CD14-positive monocyte (primary cell): ENCODE data around the gene RP9. TPM values are rescaled to one million over a fixed set of nuclear protein-coding genes. Genes with fewer than 3 reads are reported as not detected.

ENCODE experiments used
- DNase-seq, 3 donors: peaks; one replicate each; pipeline ENCODE4 v3.0.0-alpha.2; 2011 to 2022
- H2AFZ ChIP-seq: 2 replicates; pipeline ENCODE4 v1.6.0; 2012; ENCODE audit warnings: mild to moderate bottlenecking, low read depth, low read length, inconsistent platforms; ENCODE audit not compliant: insufficient read depth, poor library complexity, severe bottlenecking
- H3K27ac ChIP-seq, 2 donors: 1 replicate in 1 of 2; 2 replicates in 1 of 2; pipeline ENCODE4 v1.5.1; 2012 to 2013; ENCODE audit warnings: low read length in 2 of 2, control low read depth in 1 of 2, inconsistent platforms in 1 of 2, low read depth in 1 of 2, mild to moderate bottlenecking in 1 of 2
- H3K27me3 ChIP-seq, 2 donors: one replicate each; pipeline versions ENCODE4 v1.6.0 to v1.6.1; 2011 to 2013; ENCODE audit warnings: low read length in 2 of 2; ENCODE audit not compliant: control insufficient read depth in 2 of 2, insufficient read depth in 2 of 2
- H3K36me3 ChIP-seq, 2 donors: replicated peaks in 1 of 2; 1 replicate in 1 of 2; 2 replicates in 1 of 2; pipeline versions ENCODE4 v1.5.1 to v1.6.1; 2012 to 2013; ENCODE audit warnings: low read length in 2 of 2, control low read depth in 1 of 2, inconsistent platforms in 1 of 2, mild to moderate bottlenecking in 1 of 2; ENCODE audit not compliant: insufficient read depth in 2 of 2, control insufficient read depth in 1 of 2
- H3K4me1 ChIP-seq, 2 donors: 1 replicate in 1 of 2; 2 replicates in 1 of 2; pipeline versions ENCODE4 v1.5.1 to v1.6.1; 2012 to 2013; ENCODE audit warnings: low read length in 2 of 2, control low read depth in 1 of 2, inconsistent platforms in 1 of 2, mild to moderate bottlenecking in 1 of 2, moderate library complexity in 1 of 2; ENCODE audit not compliant: insufficient read depth in 2 of 2, control insufficient read depth in 1 of 2
- H3K4me2 ChIP-seq: replicated peaks from 2 replicates; pipeline ENCODE3; 2012; ENCODE audit warnings: low read length, moderate library complexity, mild to moderate bottlenecking; ENCODE audit not compliant: poor library complexity, severe bottlenecking; ENCODE audit errors: extremely low read depth
- H3K4me3 ChIP-seq, 3 experiments: fragments of 200-600 bp in 1 of 3; sonication (generic) in 1 of 3; replicated peaks in 1 of 3; 1 replicate in 2 of 3; 2 replicates in 1 of 3; pipeline ENCODE4 v1.5.1; 2011 to 2013; ENCODE audit warnings: low read length in 3 of 3, mild to moderate bottlenecking in 3 of 3, control low read depth in 2 of 3, low read depth in 2 of 3, inconsistent platforms in 1 of 3, moderate library complexity in 1 of 3
- H3K79me2 ChIP-seq: 2 replicates; pipeline ENCODE4 v1.6.0; 2012; ENCODE audit warnings: mild to moderate bottlenecking, control low read depth, inconsistent platforms, low read length, moderate library complexity; ENCODE audit not compliant: insufficient read depth
- H3K9ac ChIP-seq: 2 replicates; pipeline ENCODE4 v1.6.0; 2017; ENCODE audit warnings: low read length, mild to moderate bottlenecking; ENCODE audit not compliant: insufficient read depth, poor library complexity, severe bottlenecking
- H3K9me3 ChIP-seq, 2 donors: replicated peaks in 1 of 2; 1 replicate in 1 of 2; 2 replicates in 1 of 2; pipeline versions ENCODE4 v1.5.1 to v1.6.1; 2012 to 2013; ENCODE audit warnings: low read length in 2 of 2, control low read depth in 1 of 2; ENCODE audit not compliant: control insufficient read depth in 1 of 2, insufficient read depth in 1 of 2
- H4K20me1 ChIP-seq: 2 replicates; pipeline ENCODE4 v1.6.0; 2012; ENCODE audit warnings: mild to moderate bottlenecking, low read length, control low read depth, moderate library complexity; ENCODE audit not compliant: insufficient read depth
- H3K27ac Mint-ChIP-seq, 7 donors: one replicate each; pipeline ENCODE4 v1.8.0; 2020; ENCODE audit warnings: mild to moderate bottlenecking in 7 of 7, mixed read lengths in 7 of 7, moderate library complexity in 6 of 7, inconsistent platforms in 2 of 7
- H3K27me3 Mint-ChIP-seq, 3 donors: one replicate each; pipeline ENCODE4 v1.8.0; 2021 to 2022; ENCODE audit warnings: low read depth in 3 of 3, mild to moderate bottlenecking in 3 of 3, mixed read lengths in 3 of 3, moderate library complexity in 3 of 3, inconsistent platforms in 1 of 3
- H3K36me3 Mint-ChIP-seq, 2 donors: one replicate each; pipeline ENCODE4 v1.8.0; 2020; ENCODE audit warnings: mixed read lengths in 2 of 2, inconsistent platforms in 1 of 2, mild to moderate bottlenecking in 1 of 2
- H3K4me1 Mint-ChIP-seq: one replicate; pipeline ENCODE4 v1.8.0; 2020; ENCODE audit warnings: mild to moderate bottlenecking, mixed read lengths
- H3K4me3 Mint-ChIP-seq, 2 donors: one replicate each; pipeline ENCODE4 v1.8.0; 2020; ENCODE audit warnings: mild to moderate bottlenecking in 2 of 2, mixed read lengths in 2 of 2, moderate library complexity in 1 of 2
- H3K9me3 Mint-ChIP-seq, 7 donors: one replicate each; pipeline ENCODE4 v1.8.0; 2020 to 2022; ENCODE audit warnings: mixed read lengths in 7 of 7, mild to moderate bottlenecking in 6 of 7, moderate library complexity in 6 of 7, inconsistent platforms in 2 of 7
- CTCF ChIP-seq: fragments of 200-600 bp; IDR thresholded peaks from one replicate; pipeline ENCODE4 v1.8.0; 2022; ENCODE audit warnings: antibody characterized with exemption, mild to moderate bottlenecking
- WGBS: methylation state at CpG from one replicate; pipeline ENCODE4 v1.1.5; 2013; ENCODE audit warnings: missing lambda C conversion rate; ENCODE audit not compliant: insufficient coverage; 5-methylcytosine and 5-hydroxymethylcytosine counted together
- intact Hi-C, 2 donors: fragments of 100-400 bp; cut with micrococcal nuclease; formaldehyde crosslinking; loops; one replicate each; pipeline versions ENCODE4 v1.15.0 to v1.15.1; 2023
- polyA plus RNA-seq, 3 donors: library from polyadenylated mRNA; depleted of rRNA in 1 of 3; unstranded in 2 of 3; stranded (reverse) in 1 of 3; fragments of 300-500 nt in 2 of 3; fragments of >200 nt in 1 of 3; fragmentation: Illumina TruSeq in 2 of 3; gene quantifications; 1 replicate in 2 of 3; 2 replicates in 1 of 3; pipeline ENCODE4 v1.2.3, GENCODE V29; 2012 to 2021

RP9 gene
- polyA plus RNA-seq, 3 donors, result 6.5 to 12.7 (median 8.7) TPM

DNA sequence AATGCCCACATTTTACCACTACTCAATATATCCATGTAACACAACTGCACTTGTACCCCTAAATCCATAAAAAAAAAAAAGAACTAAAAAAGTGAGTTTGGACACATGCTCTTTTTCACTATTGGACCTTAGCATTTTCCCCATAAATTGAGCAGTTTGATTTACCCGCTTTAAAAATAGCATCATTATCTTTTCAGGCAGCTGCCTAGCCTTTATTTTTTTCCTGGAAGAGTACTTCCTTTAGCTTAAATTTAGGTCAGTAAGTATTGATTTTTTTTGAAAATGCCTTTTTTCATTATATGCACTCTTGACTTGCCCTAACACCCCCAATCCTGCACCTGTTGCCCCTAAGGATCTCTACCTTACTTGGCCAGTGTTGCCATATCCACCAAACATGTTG lies 41.3 kb downstream of the RP9 start:
- H3K27me3 ChIP-seq, result no peaks in the 10 kb centered on the region
- Mint-ChIP-seq H3K27ac (no peak overlapping the region), H3K27me3 (peaks cover 1 to 3% (median 1%) of the 10 kb centered on the region in 3 donors), H3K36me3 (no peaks in the 10 kb centered on the region), H3K4me1 (peaks cover 6% of the 10 kb centered on the region), H3K4me3 (no peak overlapping the region), H3K9me3 (peaks cover 23 to 43% (median 33%) of the 10 kb centered on the region in 7 donors)
- no CpG with 5 or more reads among the region's 1 CpG for WGBS
- no peak for DNase-seq
- H4K20me1 ChIP-seq, result no peaks in the 10 kb centered on the region
- H3K36me3 ChIP-seq, result no peaks in the 10 kb centered on the region
- peaks cover 16 to 19% of the 10 kb centered on the region in 2 donors for H3K9me3 ChIP-seq
- no peaks in the 10 kb centered on the region for H3K79me2 ChIP-seq
- peaks cover 5 to 8% of the 10 kb centered on the region in 2 donors for H3K4me1 ChIP-seq
- no peak overlapping the region for H3K9ac ChIP-seq
- intact Hi-C loops, result loop anchor here in 1 of 2 donors (10.0 kb wide), 1 partner anchor 573 kb away; the partner anchor contains the start of genes AVL9 and LSM5
- TF ChIP-seq CTCF, result no peak
- H3K27ac ChIP-seq, result no peak overlapping the region
- no peak overlapping the region for H3K4me3 ChIP-seq
- no peak overlapping the region for H3K4me2 ChIP-seq
- no peak overlapping the region for H2AFZ ChIP-seq

DNA sequence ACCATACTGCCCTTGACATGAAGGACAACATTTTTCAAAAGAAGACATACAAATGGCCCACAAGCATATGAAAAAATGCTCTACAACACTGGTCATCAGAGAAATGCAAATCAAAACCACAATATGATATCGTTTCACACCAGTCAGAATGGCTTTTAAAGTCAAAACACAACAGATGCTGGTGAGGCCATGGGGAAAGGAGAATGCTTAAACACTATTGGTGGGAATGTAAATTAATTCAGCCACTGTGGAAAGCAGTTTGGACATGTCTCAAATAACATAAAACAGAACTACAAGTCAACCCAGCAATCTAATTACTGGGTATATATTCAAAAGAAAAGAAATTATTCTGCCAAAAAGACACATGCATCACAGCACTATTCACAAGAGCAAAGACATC lies 42.4 kb downstream of the RP9 start:
- H3K27me3 Mint-ChIP-seq, result peaks cover 0 to 3% (median 1%) of the 10 kb centered on the region in 3 donors
- Histone ChIP-seq H3K79me2 (peaks cover 8% of the 10 kb centered on the region), H3K27ac (no peak overlapping the region), H3K27me3 (no peaks in the 10 kb centered on the region), H4K20me1 (peaks cover under 1% of the 10 kb centered on the region), H3K36me3 (no peaks in the 10 kb centered on the region), H3K4me3 (no peak overlapping the region), H3K9me3 (peaks cover 16 to 19% of the 10 kb centered on the region in 2 donors), H2AFZ (no peak overlapping the region), H3K4me1 (peaks cover 5 to 12% of the 10 kb centered on the region in 2 donors), H3K4me2 (no peak overlapping the region), H3K9ac (no peak overlapping the region)
- peaks cover 8% of the 10 kb centered on the region for H3K4me1 Mint-ChIP-seq
- peaks cover 22 to 38% (median 33%) of the 10 kb centered on the region in 7 donors for H3K9me3 Mint-ChIP-seq
- no CpG with 5 or more reads among the region's 1 CpG for WGBS
- intact Hi-C loops, result loop anchor here in 1 of 2 donors (10.0 kb wide), 1 partner anchor 572 kb away; the partner anchor contains the start of genes AVL9 and LSM5
- H3K27ac Mint-ChIP-seq, result no peak overlapping the region
- H3K4me3 Mint-ChIP-seq, result no peak overlapping the region
- TF ChIP-seq CTCF, result no peak
- no peak for DNase-seq
- H3K36me3 Mint-ChIP-seq, result no peaks in the 10 kb centered on the region
